GM19463 (cell line): Measurements from ENCODE around the gene CCL15.
"Not testable (repeated sequence)": the region's sequence is repeated elsewhere in the genome, so short reads cannot be mapped to it uniquely, and the experiment has no call there.

Experiments
- ATAC-seq: cut with Tn5 transposase; IDR thresholded peaks from one replicate; pipeline ENCODE4 v1.9.1; 2021; ENCODE audit warnings: mild to moderate bottlenecking, moderate library complexity; ENCODE audit not compliant: unreplicated experiment

The CCL15 gene, protein sequence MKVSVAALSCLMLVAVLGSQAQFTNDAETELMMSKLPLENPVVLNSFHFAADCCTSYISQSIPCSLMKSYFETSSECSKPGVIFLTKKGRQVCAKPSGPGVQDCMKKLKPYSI

DNA sequence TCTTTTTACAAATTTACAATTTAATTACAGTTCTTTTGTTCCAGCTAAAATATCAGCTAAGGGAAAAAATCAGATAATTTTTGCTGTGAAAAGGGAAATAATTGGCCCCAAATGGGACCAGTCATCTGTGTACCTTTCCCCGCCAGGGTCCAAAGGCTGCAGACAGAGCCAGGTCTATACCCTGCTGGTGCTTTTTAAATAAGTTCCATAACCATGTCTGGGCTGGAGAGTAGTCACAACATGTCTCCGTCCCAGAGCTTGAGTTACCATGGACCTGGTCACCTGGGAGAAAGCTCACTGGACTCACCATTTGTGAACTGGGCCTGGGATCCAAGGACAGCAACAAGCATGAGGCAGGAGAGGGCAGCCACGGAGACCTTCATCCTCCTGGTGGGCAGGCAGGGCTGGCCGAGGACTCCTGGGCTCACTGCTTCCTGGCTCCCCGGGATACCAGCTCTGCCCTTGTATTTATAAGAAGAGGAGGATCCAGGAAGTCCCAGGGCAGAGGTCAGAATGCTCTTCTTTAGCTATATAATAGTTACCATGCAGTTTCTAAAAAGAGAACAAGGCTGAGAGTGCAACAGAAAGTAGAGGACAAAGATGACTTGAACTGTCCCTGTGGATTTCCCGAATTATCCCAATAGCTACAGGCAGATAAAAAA, at the start of gene CCL15:
Gene CCL15, minus strand, starts transcription at position 444 of the 662 bp plus-strand sequence. Its CDS starts 61 bp downstream, at position 383.
- no peak for ATAC-seq

DNA sequence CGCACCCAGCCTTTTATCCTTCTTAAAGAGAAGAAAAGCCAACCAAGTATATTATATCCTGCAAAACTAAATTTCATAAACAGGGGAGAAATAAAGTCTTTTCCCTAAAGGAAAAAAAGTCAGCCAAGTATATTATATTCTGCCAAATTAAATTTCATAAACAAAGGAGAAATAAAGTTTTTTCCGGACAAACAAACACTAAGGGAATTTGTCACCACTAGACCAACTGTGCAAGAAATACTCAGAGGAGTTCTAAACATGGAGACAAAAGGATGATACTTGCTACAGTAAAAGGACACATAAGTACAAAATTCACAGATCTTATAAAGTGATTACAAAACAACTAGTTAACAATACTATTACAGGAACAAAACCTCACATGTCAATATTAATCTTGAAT, 48.3 kb upstream of the CCL15 start:
- no peak for ATAC-seq

DNA sequence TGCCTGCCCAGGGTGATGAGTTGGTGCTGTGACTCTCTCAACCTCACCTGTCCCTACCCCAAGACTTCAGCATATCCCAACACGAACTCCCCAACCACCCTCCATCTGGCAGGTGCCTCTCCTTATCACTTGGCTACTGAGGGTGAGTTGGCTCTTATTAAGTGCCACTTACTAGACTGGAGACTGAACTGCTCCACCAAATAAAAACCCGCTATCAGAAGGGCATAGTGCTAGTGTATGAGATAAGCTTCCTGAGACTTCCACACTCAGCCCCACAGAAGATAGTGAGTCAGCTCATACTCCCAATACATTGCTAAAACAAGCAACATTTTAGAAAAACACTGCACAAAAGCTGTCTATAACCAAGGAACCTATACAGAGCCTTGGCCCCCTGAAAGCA, 46.7 kb upstream of the CCL15 start:
- no peak for ATAC-seq

DNA sequence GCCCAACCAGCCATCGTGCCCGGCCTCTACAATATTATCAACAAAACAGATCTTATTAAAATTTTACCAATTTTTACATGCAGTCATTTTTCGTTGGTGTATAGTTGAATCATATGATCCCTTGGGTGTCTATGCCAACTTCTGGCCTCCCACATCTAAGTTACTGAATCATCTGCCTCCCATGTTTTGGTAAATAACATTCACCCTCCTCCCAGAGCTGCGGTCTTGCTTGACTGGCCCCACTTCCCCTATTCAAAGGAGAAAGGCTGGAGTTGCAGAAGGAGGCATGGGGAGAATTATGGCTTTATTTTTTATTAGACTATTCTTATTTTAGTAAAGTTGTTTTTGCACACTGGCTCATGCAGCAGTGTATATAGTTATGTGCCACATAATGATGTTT, 34.9 kb upstream of the CCL15 start:
- ATAC-seq: no peak

DNA sequence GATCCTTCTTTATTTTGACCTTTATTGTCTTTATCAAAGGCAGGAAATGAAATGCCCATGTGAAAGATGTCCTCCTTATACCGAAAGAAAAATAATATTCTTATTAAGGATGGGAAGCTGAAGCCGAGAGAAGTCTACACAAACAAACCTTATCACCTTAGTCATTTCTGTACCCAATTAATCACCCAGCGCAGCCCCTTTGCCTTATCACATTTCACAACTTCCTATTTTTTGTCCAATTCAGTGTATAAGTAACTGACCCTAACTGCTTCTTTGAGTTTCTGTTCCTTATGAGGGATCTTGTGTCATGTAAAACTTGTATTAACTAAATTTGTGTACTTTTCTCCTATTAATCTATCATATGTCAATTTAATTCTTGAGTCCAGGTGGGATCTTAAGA, 32.8 kb upstream of the CCL15 start:
- no peak for ATAC-seq

DNA sequence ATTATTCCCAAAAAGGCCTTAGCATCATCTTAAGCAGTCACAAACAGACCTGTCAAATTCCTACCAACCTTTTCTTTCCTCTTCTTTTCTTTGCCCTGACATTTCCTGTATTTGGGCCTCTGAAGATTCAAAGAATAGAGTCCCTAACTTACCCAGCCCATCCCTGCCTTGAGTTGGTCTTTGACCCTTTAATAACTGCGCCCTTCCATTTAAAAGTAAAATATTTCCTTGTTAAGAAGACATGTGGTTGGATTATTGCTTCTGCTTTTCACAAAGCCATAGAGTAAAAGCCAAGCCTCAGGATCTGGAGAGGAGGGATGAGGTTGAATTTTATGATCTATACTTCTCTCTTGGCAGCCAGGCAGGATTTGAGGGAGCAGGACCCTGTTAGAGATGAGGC, 29.6 kb upstream of the CCL15 start:
- ATAC-seq: no peak

DNA sequence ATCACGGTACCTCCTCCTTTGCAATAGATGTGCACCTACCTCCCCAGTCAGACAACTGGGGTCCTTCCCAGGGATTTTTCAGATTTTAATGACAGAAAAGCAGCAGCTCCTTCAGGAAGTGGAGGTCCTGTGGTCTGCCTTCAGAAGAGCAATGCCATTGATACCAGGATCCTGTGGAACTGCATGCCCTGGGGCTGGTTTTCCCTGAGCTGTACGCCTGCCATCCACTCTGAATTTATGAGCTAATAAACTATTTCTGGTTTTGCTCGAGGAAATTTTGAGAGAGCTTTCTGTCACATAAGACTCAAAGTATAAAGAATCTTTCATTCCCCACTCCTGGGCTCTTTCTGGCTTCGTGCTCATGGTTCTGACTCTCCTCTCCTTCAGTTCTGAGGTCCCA, 26.4 kb upstream of the CCL15 start:
- ATAC-seq: no peak

DNA sequence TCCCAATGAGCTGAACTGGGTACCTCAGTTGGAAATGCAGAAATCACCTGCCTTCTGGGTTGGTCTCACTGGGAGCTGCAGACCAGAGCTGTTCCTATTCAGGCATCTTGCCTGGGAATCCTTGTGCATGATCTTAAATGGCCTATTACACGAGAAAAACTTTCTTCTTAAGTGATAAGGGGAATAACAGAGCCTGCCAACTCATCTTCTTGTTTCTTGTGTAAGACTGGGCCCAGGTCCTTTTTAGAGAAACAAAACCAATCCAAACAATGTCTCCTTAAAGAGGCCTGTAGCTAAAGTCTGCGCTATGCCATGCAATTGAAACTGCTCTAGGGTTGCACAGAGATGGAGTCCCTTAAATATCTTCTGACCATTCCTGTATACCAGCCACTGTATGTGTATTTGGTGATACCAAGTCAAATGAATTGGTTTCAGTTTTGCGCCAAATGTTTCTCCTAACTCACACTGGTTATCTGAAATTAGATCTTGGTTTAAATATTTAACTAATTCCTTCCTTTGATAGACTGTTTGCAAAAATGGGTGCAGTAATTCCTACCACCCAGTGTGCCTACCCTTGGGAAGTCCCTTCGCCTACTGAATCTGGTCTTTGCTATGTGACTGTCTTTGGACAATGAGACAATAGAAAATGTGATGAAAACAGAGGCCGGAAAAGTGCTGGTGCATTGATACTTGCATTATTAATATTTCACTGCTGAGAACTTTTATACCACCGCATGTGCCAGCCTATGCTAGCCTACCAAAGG, 22.9 kb upstream of the CCL15 start:
- no peak for ATAC-seq

DNA sequence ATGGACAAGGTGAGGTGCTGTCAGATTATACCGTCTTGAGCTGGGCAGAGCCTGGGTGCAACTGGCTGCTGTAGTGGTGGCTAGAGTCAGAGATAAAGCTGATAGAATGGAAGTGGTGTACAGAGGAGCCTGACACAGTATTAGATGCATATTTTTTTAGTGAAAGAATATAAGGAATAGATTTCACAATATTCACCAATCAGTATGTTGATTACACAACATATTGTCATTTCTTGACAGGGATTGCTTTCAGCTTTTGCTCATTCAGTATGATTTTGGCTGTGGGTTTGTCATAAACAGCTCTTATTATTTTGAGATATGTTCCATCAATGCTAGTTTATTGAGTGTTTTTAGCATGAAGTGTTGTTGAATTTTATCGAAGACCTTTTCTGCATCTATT, 18.1 kb upstream of the CCL15 start:
- no peak for ATAC-seq

DNA sequence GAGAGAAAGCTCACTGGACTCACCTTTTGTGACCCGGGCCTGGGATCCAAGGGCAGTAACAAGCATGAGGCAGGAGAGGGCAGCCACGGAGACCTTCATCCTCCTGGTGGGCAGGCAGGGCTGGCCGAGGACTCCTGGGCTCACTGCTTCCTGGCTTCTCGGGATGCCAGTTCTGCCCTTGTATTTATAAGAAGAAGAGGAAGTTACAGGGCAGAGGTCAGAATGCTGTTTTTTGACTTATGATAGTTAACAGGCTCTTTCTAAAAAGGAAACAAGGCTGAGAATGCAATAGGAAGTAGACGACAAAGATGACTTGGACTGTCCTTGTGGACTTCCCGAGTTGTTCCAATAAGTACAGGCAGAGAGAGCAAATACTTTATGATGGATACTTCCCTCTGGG, 16.4 kb upstream of the CCL15 start, which contains the start of gene CCL23:
Gene CCL23, minus strand, starts transcription at position 174 of the 400 bp plus-strand sequence. Its CDS starts 75 bp downstream, at position 99.
- no peak for ATAC-seq

DNA sequence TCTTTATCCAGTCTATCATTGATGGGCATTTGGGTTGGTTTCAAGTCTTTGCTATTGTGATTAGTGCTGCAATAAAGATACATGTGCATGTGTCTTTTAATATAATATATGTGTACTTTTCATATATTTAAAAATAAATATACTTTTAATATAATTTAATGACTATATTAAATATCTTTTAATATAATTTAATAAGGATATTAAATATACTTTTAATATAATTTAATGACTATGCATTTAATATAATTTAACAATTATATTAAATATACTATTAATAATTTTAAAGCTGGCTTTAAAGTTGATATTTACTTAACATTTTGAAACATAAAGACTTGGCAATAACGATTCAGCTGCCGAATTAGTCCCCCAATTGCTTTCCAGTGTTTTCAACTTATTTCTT, 15.2 kb upstream of the CCL15 start:
- no peak for ATAC-seq

DNA sequence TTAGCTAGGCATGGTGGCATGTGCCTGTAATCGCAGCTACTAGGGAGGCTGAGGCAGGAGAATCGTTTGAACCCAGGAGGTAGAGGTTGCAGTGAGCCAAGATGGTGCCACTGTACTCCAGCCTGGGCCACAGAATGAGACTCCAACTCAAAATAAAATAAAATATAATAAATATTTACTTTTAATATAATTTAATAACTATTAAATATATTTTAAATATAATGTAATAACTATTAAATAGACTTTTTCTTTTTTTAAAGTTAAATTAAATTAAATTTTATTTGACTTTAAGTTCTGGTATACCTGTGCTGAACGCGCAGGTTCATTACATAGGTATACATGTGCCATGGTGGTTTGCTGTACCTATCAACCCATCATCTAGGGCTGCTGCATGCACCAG, 14.5 kb upstream of the CCL15 start:
- not testable (repeated sequence) for ATAC-seq

DNA sequence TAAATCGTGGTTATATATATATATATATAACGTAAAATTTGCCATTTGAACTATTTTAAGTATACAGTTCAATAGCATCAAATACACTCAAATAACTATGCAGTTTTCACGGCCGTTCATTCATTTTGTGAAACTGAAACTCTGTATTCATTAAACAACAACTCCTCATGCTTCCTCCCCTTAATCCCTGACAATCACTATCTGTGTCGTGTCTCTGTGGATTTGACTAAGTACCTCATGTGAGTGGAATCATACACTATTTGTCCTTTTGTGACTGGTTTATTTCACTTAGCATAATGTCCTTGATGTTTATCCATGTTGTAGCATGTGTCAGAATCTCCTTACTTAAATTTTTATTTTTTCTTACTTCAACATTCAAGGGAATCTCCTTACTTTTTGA, 13.6 kb upstream of the CCL15 start:
- ATAC-seq: no peak

DNA sequence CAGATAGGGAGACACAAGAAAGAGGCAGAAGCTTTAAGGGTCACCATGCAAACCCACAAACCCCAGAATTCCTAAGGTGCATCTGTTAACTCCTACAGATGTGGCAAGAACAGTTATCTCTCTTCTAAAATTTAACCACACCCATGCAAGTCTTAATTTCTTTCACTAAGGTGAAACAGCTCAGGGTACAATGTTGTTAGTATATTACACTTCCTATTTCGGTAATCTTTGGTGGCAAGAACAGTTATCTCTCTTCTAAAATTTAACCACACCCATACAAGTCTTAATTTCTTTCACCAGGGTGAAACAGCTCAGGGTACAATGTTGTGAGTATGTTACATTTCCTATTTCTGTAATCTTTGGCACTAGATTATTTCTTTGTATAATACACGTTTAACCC, 9.8 kb upstream of the CCL15 start:
- no peak for ATAC-seq

DNA sequence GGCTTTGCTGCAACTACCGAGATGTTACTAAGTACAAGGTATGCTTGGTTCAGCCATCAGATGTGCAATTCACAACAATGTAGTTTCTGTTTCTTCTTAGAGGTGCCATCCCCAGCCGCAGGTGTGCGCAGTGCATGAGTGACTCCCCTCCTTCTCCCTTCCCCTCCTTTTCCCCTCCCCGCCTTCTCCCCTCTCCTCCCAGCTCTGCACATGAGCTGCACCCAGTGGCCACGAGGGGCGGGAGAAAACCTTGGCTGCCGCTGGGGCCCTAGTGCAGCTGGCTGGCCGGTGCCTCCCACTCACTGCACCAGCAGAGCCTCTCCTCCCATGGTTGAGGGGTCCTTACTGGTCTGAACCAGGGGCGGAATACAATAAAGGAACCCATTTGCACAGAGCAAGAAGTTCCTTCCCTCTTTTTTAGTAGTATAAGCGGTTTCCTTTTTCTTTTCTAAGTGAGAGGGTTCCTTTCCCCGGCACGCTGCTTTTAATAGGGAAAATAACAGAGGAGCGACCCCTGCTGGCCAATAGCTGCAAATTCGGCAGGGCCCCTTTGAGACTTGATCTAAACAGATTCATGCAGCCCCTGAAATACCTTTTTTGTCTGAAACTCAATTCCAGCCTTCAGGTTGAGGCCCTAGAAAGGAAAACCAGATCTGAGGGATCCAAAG, 7.8 kb upstream of the CCL15 start:
- ATAC-seq: no peak

DNA sequence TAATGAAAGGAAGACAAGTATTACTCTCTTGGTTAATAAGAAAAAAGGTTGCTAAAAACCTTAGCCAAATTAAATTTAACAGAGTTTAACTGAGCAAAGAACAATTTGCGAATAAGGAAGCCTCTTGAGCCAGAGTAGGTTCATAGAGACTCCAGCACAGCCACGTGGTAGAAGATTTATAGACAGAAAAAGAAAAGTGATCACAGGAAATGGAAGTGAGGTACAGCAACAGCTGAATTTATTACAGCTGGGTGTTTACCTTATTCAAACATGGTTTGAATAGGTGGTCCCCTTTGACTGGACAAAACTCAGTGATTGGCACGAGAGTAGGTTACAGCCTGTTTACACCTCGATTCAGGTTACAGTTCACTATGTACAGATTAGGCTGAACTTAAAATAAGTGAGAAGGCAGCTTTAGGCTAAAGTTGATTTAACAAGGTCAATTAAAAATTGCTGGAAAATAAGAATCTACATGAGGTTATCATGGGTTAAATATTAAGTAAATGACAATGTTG, 3.3 kb upstream of the CCL15 start:
- no peak for ATAC-seq

DNA sequence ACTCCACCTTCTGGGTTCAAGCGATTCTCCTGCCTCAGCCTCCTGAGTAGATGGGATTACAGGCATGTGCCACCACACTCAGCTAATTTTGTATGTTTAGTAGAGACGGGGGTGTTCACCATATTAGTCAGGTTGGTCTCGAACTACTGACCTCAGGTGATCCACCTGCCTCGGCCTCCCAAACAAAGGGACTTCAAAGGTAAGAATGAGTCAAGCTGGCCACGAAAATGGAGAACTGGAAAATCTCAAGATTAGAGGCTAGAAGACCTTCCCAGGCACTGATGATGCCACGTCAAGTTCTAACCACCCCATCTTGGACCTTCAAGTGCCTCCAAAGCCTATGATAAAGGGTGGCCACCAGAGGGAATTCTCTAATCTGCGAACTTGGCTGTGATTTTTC, 1.3 kb upstream of the CCL15 start:
- no peak for ATAC-seq

DNA sequence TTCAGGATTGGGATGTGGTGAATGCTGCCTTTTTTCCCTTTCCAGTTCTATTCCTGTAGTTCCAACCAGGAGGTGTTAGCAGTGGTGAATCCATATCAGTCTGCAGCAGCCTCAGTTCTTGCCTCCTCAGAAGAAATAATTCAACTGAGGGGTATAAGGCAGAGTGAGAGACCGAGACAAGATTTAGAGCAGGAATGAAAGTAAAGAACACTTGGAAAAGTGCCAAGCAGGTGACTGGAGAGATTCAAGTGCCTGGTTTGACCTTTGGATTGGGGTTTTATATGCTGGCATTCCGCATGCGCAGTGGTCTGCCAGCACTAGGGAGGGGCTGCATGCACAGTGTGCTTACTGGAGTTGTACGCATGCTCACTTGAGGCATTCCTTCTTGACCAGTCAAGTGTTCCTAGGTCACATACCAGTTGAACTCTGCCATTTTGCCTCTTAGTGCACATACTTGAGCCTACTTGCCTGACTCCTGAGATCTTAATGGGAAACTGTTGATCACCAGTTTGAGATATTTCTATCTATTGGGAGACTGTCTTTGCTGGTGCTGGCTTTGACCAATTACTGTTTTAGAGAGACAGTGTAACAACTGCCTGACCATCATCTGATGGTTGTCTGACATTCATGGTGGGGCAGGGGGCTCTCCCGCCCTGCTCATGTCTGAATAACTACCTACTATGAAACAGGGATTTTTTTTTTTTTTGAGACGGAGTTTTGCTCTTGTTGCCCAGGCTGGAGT, 680 bp upstream of the CCL15 start:
- no peak for ATAC-seq

DNA sequence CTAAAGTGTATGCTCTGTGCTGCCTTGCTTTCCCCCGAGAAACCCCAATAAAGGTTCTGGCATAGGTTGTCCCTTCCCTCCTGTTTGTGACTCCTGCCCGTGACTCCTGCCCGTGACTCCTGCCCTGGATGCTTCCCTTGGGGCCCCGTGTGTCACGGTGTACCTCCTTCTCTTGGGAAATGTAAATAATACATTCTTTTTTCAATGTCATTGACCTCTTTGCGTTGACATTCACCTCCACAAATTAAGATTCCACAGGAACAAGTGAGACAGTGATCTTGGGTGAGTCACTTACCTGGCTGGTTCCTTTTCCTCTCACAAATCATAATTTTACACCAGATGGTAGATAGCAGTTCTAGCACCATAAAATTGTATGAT, 632 bp downstream of the CCL15 start:
- no peak for ATAC-seq

DNA sequence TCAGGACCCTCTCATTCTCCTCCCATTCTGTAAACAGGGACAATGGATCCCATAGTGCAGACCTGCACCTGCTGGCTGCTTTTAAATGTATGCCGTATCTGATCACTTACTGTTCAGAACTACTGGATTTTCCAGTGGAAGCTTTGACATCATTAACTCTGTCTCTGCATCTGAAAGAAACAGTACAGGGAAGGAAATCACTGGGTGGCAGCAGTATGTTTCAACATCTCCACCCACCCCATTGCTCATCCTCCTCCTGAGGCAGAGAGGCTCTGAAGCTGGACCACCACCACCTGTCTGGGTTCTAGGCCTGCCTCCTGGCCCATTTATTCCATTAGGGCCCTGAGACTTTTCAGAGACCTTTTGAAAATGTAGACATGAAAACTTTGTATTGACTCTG, 2.6 kb downstream of the CCL15 start:
- no peak for ATAC-seq

DNA sequence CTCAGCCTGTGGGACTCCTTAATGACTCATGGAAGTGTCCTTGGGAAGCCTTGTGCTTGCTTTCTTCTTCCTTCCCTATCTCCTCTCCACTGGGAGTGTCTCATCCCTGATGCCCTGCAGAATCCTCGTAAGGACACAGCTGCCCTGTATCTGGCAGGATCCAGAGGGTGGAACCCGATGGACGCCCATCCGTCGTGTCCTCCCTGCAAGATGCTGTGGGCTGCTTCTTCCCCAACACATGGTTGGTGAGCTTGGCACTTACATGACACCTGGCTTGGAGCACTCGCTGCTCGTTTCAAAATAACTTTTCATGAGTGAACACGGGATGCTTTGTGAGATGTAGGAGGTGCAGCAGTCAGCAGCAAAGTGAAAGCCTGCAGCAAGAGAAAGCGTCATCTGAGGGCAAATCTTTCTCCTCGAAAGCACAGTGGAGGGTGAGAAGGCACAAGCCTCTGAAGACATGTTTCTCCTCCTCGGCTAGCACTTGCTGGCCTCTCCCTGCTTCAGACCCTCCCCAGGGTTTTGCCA, 3.3 kb downstream of the CCL15 start:
- no peak for ATAC-seq
